Keratinocyte (primary cell): ENCODE measurements around the gene HCRT. TPM values are rescaled to one million over a fixed set of nuclear protein-coding genes. Genes with fewer than 3 reads are reported as not detected.

Experiments
- DNase-seq: peaks from one replicate; pipeline ENCODE4 v3.0.0-alpha.2; 2011; ENCODE audit warnings: low read depth, missing footprints, low spot score
- FAIRE-seq: peaks from 2 replicates; lab custom pipeline; 2011; peaks lifted over from hg19 to GRCh38; lab: Jason Lieb, UNC
- H2AFZ ChIP-seq: 2 replicates; pipeline ENCODE4 v1.6.0; 2012; ENCODE audit warnings: low read length, control low read depth, inconsistent platforms; ENCODE audit not compliant: control insufficient read depth
- H3K27ac ChIP-seq: 2 replicates; pipeline ENCODE4 v1.5.1; 2011; ENCODE audit warnings: low read length; ENCODE audit not compliant: control insufficient read depth, insufficient read depth
- H3K27me3 ChIP-seq: 3 replicates; pipeline ENCODE4 v1.6.0; 2011; ENCODE audit warnings: low read length; ENCODE audit not compliant: control insufficient read depth, insufficient read depth; ENCODE audit errors: extremely low read depth
- H3K36me3 ChIP-seq, 2 experiments: 2 replicates in 1 of 2; 3 replicates in 1 of 2; pipeline ENCODE4 v1.5.1; 2011; ENCODE audit warnings: low read length in 2 of 2, mild to moderate bottlenecking in 1 of 2; ENCODE audit not compliant: control insufficient read depth in 2 of 2, insufficient read depth in 2 of 2; ENCODE audit errors: extremely low read depth in 1 of 2
- H3K4me1 ChIP-seq: 3 replicates; pipeline ENCODE4 v1.5.1; 2011; ENCODE audit warnings: low read length; ENCODE audit not compliant: control insufficient read depth, insufficient read depth; ENCODE audit errors: extremely low read depth
- H3K4me2 ChIP-seq: 3 replicates; pipeline ENCODE4 v1.6.0; 2011; ENCODE audit warnings: low read depth, low read length; ENCODE audit not compliant: control insufficient read depth, insufficient read depth; ENCODE audit errors: extremely low read depth
- H3K4me3 ChIP-seq, 3 experiments: fragments of 200-600 bp in 1 of 3; sonication (generic) in 1 of 3; 2 replicates in 2 of 3; 3 replicates in 1 of 3; pipeline ENCODE4 v1.5.1; 2011 to 2016; ENCODE audit warnings: low read length in 3 of 3, mild to moderate bottlenecking in 3 of 3, control low read depth in 2 of 3, inconsistent platforms in 1 of 3, low read depth in 1 of 3, mixed read lengths in 1 of 3, mixed run types in 1 of 3, moderate library complexity in 1 of 3; ENCODE audit not compliant: control insufficient read depth in 2 of 3, insufficient read depth in 2 of 3; ENCODE audit errors: extremely low read depth in 1 of 3
- H3K79me2 ChIP-seq: 2 replicates; pipeline ENCODE4 v1.6.0; 2012; ENCODE audit warnings: low read length; ENCODE audit not compliant: control insufficient read depth, insufficient read depth
- H3K9ac ChIP-seq: 3 replicates; pipeline ENCODE4 v1.6.0; 2011; ENCODE audit warnings: low read length; ENCODE audit not compliant: control insufficient read depth, insufficient read depth; ENCODE audit errors: extremely low read depth
- H3K9me1 ChIP-seq: 3 replicates; pipeline ENCODE4 v1.6.0; 2011; ENCODE audit warnings: low read length; ENCODE audit not compliant: control insufficient read depth, insufficient read depth; ENCODE audit errors: extremely low read depth
- H3K9me3 ChIP-seq: 2 replicates; pipeline ENCODE4 v1.5.1; 2012; ENCODE audit warnings: low read depth, low read length; ENCODE audit not compliant: control insufficient read depth
- H4K20me1 ChIP-seq: 3 replicates; pipeline ENCODE4 v1.6.0; 2011; ENCODE audit warnings: low read length; ENCODE audit not compliant: control insufficient read depth, insufficient read depth; ENCODE audit errors: extremely low read depth
- EZH2 ChIP-seq: IDR thresholded peaks from one replicate; pipeline ENCODE4 v1.6.1; 2012; ENCODE audit warnings: inconsistent platforms, mild to moderate bottlenecking, low read length, moderate library complexity
- dilution Hi-C: fragments of 300-500 bp; cut with MboI; formaldehyde crosslinking; loops from one replicate; pipeline ENCODE4 v1.7.0; 2020; ENCODE audit warnings: low sequenced_read_pairs; ENCODE audit not compliant: extremely low pct_ligation_motif_present
- polyA plus RNA-seq, 5 experiments: library from polyadenylated mRNA; depleted of rRNA in 3 of 5; stranded (reverse) in 3 of 5; stranded (forward) in 1 of 5; unstranded in 1 of 5; fragments of >200 nt; gene quantifications; 1 replicate in 1 of 5; 2 replicates in 3 of 5; 3 replicates in 1 of 5; pipeline versions ENCODE4 v1.2.1 to v1.2.3, GENCODE V29; 2011 to 2012; ENCODE audit warnings: missing spikeins in 2 of 5, low read depth in 1 of 5, low replicate concordance in 1 of 5
- TF ChIP-seq, protein P1 (sequence below), 3 experiments: IDR thresholded peaks in 1 of 3; conservative IDR thresholded peaks in 1 of 3; optimal IDR thresholded peaks in 1 of 3; 2 replicates in 2 of 3; 3 replicates in 1 of 3; pipeline versions ENCODE3 to v1.5.1; 2011; ENCODE audit warnings: low read length in 3 of 3, mild to moderate bottlenecking in 3 of 3, moderate library complexity in 2 of 3, control low read depth in 1 of 3, inconsistent platforms in 1 of 3; ENCODE audit not compliant: insufficient read depth in 2 of 3; ENCODE audit errors: extremely low read depth in 1 of 3

HCRT gene
- polyA plus RNA-seq, 1 donor (not counting 4 experiments of a cell fraction or from before 2014, with no cell fraction given): not detected

DNA sequence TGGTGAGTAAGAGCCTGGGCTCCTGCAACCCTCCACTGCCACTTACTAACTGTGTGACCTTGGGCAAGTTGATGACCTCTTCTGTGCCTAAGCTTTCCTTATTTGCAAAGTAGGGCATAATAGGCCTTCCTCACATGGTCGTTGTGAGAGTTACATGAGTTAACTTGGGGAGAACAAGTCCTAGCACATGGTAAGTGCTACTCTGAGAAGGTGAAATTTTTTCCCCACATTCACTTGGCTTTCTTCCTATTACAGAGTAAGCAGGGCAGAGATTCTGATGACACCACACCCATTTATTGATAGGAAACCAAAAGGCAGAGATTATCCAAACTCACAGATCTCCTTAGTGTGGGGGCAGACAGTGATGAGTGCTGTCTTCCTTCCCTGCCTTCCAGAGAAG lies 5.9 kb downstream of the HCRT start:
- H4K20me1 ChIP-seq: no peaks in the 10 kb centered on the region
- no peak overlapping the region for H3K4me3 ChIP-seq
- H3K27ac ChIP-seq: no peak overlapping the region
- H3K9me1 ChIP-seq: no peaks in the 10 kb centered on the region
- FAIRE-seq (no peak), DNase-seq (no peak)
- dilution Hi-C loops: no loop called here
- H3K4me2 ChIP-seq: no peak overlapping the region
- peaks cover 42% of the 10 kb centered on the region for H3K27me3 ChIP-seq
- no peaks in the 10 kb centered on the region for H3K9me3 ChIP-seq
- TF ChIP-seq, protein P1, sequence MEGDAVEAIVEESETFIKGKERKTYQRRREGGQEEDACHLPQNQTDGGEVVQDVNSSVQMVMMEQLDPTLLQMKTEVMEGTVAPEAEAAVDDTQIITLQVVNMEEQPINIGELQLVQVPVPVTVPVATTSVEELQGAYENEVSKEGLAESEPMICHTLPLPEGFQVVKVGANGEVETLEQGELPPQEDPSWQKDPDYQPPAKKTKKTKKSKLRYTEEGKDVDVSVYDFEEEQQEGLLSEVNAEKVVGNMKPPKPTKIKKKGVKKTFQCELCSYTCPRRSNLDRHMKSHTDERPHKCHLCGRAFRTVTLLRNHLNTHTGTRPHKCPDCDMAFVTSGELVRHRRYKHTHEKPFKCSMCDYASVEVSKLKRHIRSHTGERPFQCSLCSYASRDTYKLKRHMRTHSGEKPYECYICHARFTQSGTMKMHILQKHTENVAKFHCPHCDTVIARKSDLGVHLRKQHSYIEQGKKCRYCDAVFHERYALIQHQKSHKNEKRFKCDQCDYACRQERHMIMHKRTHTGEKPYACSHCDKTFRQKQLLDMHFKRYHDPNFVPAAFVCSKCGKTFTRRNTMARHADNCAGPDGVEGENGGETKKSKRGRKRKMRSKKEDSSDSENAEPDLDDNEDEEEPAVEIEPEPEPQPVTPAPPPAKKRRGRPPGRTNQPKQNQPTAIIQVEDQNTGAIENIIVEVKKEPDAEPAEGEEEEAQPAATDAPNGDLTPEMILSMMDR (optimal IDR thresholded peaks at IDR 0.05 in 1 of 3, IDR thresholded peaks at IDR 0.05 in 1 of 3, conservative IDR thresholded peaks at IDR 0.05 in 1 of 3; ENCODE audit: extremely low read depth in 1 of 3, insufficient read depth in 2 of 3, low read length in 3 of 3): no peak
- no peak for TF ChIP-seq EZH2
- no peaks in the 10 kb centered on the region for H3K79me2 ChIP-seq
- no peak overlapping the region for H3K9ac ChIP-seq
- H2AFZ ChIP-seq: no peak overlapping the region
- no peaks in the 10 kb centered on the region for H3K36me3 ChIP-seq
- H3K4me1 ChIP-seq: peaks cover 7% of the 10 kb centered on the region

DNA sequence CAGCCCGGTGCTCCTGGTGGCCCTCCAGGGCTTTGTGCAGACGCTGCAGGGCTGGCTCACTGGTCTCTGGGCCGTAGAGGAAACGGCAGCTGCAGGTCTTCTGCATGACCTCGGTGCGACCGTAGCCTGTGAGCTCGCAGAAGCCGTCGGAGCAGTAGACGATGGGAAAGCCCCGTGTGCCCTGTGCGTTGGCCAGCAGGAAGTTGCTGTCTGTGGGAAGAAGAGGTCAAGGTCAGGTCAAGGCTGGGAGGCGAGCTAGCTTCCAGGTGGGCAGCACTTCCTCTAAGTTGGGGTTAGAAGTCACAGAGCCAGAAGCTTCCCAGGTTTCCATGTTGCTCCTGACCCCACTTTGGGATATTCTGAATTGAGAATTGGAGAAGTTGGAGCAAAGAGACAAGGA lies 6.4 kb downstream of the HCRT start:
- FAIRE-seq: no peak
- H3K27me3 ChIP-seq: peaks cover 39% of the 10 kb centered on the region

More for the DNA sequence above, 6.4 kb downstream of the HCRT start:
- H3K79me2 ChIP-seq: no peaks in the 10 kb centered on the region
- H3K9me1 ChIP-seq: no peaks in the 10 kb centered on the region
- H4K20me1 ChIP-seq: no peaks in the 10 kb centered on the region
- H2AFZ ChIP-seq: no peak overlapping the region
- no peak overlapping the region for H3K4me2 ChIP-seq
- H3K4me3 ChIP-seq: no peak overlapping the region
- H3K36me3 ChIP-seq: no peaks in the 10 kb centered on the region
- H3K9ac ChIP-seq: no peak overlapping the region
- peaks cover 4% of the 10 kb centered on the region for H3K4me1 ChIP-seq
- H3K9me3 ChIP-seq: no peaks in the 10 kb centered on the region
- no peak for TF ChIP-seq EZH2
- TF ChIP-seq, protein P1 (optimal IDR thresholded peaks at IDR 0.05 in 1 of 3, IDR thresholded peaks at IDR 0.05 in 1 of 3, conservative IDR thresholded peaks at IDR 0.05 in 1 of 3; ENCODE audit: extremely low read depth in 1 of 3, insufficient read depth in 2 of 3, low read length in 3 of 3): no peak
- dilution Hi-C loops: no loop called here
- no peak for DNase-seq
- no peak overlapping the region for H3K27ac ChIP-seq
